SK-N-SH treated with all-trans-retinoic acid at 6 μM for 48 hours (cell line): ENCODE data around the gene NSG2.

Experiments used
- ARNTL ChIP-seq: fragments of 450-650 bp; formaldehyde crosslinking; IDR thresholded peaks from 2 replicates; pipeline ENCODE4 v1.5.0; 2020; ENCODE audit warnings: low read depth, mild to moderate bottlenecking, moderate library complexity, borderline replicate concordance
- ISL1 ChIP-seq: fragments of 250-450 bp; sonication (Bioruptor Pico); IDR thresholded peaks from 2 replicates; pipeline ENCODE4 v2.1.2; 2022; ENCODE audit warnings: mild to moderate bottlenecking, moderate library complexity
- OSR1 ChIP-seq: fragments of 250-450 bp; sonication (Bioruptor Pico); IDR thresholded peaks from 2 replicates; pipeline ENCODE4 v1.8.0; 2022; ENCODE audit warnings: moderate library complexity, mild to moderate bottlenecking, inconsistent platforms
- PPARA ChIP-seq: fragments of 250-450 bp; sonication (Bioruptor Pico); IDR thresholded peaks from 2 replicates; pipeline ENCODE4 v1.5.0; 2020; ENCODE audit warnings: mild to moderate bottlenecking, borderline replicate concordance
- RARB ChIP-seq: fragments of 250-450 bp; sonication (Bioruptor Pico); IDR thresholded peaks from 2 replicates; pipeline ENCODE4 v1.8.0; 2021; ENCODE audit warnings: mild to moderate bottlenecking, moderate library complexity
- TCF4 ChIP-seq: fragments of 250-450 bp; sonication (Bioruptor Pico); IDR thresholded peaks from 2 replicates; pipeline ENCODE4 v1.8.0; 2021; ENCODE audit warnings: mild to moderate bottlenecking, moderate library complexity, borderline replicate concordance
- TOX ChIP-seq: fragments of 250-450 bp; sonication (Bioruptor Pico); IDR thresholded peaks from 2 replicates; pipeline ENCODE4 v1.8.0; 2021; ENCODE audit warnings: mild to moderate bottlenecking, moderate library complexity, borderline replicate concordance
- TSHZ2 ChIP-seq: fragments of 250-450 bp; sonication (Bioruptor Pico); IDR thresholded peaks from 2 replicates; pipeline ENCODE4 v1.5.0; 2020; ENCODE audit warnings: mild to moderate bottlenecking, moderate library complexity
- ZC3H10 ChIP-seq: fragments of 250-450 bp; sonication (Bioruptor Pico); IDR thresholded peaks from 2 replicates; pipeline ENCODE4 v1.5.1; 2021; ENCODE audit warnings: mild to moderate bottlenecking, moderate library complexity
- ZFP3 ChIP-seq: fragments of 250-450 bp; sonication (Bioruptor Pico); IDR thresholded peaks from 2 replicates; pipeline ENCODE4 v1.5.0; 2020; ENCODE audit warnings: mild to moderate bottlenecking, moderate library complexity
- ZFP30 ChIP-seq: fragments of 450-650 bp; formaldehyde crosslinking; IDR thresholded peaks from 2 replicates; pipeline ENCODE4 v1.5.0; 2022; ENCODE audit warnings: mild to moderate bottlenecking, moderate library complexity
- ZNF565 ChIP-seq: fragments of 450-650 bp; formaldehyde crosslinking; conservative IDR thresholded peaks from 2 replicates; pipeline ENCODE4 v1.5.0; 2020; ENCODE audit warnings: low read depth, mild to moderate bottlenecking, moderate library complexity
- ZNF8 ChIP-seq: fragments of 450-650 bp; formaldehyde crosslinking; IDR thresholded peaks from 2 replicates; pipeline ENCODE4 v1.5.0; 2020; ENCODE audit warnings: mild to moderate bottlenecking, moderate library complexity
- TF ChIP-seq, protein P1 (sequence below): fragments of 250-450 bp; sonication (Bioruptor Pico); IDR thresholded peaks from 2 replicates; pipeline ENCODE4 v1.8.0; 2020; ENCODE audit warnings: mild to moderate bottlenecking, moderate library complexity, borderline replicate concordance

GRCh38 chr5:174058433-174059122 lies 13.1 kb downstream of the NSG2 start:
- no peak for TF ChIP-seq TCF4
- TF ChIP-seq PPARA (CRISPR knock-in tag) = no peak
- TF ChIP-seq OSR1 = no peak
- TF ChIP-seq ZFP3 (CRISPR knock-in tag) = no peak
- TF ChIP-seq ZC3H10 (CRISPR knock-in tag) = no peak
- no peak for TF ChIP-seq ISL1
- TF ChIP-seq ZNF8 (CRISPR knock-in tag) = no peak
- TF ChIP-seq ARNTL (CRISPR knock-in tag) = no peak
- TF ChIP-seq, protein P1, sequence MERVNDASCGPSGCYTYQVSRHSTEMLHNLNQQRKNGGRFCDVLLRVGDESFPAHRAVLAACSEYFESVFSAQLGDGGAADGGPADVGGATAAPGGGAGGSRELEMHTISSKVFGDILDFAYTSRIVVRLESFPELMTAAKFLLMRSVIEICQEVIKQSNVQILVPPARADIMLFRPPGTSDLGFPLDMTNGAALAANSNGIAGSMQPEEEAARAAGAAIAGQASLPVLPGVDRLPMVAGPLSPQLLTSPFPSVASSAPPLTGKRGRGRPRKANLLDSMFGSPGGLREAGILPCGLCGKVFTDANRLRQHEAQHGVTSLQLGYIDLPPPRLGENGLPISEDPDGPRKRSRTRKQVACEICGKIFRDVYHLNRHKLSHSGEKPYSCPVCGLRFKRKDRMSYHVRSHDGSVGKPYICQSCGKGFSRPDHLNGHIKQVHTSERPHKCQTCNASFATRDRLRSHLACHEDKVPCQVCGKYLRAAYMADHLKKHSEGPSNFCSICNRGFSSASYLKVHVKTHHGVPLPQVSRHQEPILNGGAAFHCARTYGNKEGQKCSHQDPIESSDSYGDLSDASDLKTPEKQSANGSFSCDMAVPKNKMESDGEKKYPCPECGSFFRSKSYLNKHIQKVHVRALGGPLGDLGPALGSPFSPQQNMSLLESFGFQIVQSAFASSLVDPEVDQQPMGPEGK (CRISPR knock-in tag) = no peak
- no peak for TF ChIP-seq RARB
- TF ChIP-seq ZFP30 (CRISPR knock-in tag) = no peak
- no peak for TF ChIP-seq TOX (CRISPR knock-in tag)
- no peak for TF ChIP-seq TSHZ2 (CRISPR knock-in tag)
- no peak for TF ChIP-seq ZNF565
